ENCODE results near the gene ZNF48.

- TF ChIP-seq EZH2 (IDR thresholded peaks at IDR 0.05; ENCODE audit: borderline replicate concordance, insufficient read depth, low read depth, low read length, poor library complexity, severe bottlenecking) (no peak), CTCF (IDR thresholded peaks at IDR 0.05) (no peak)
Observed at GRCh38 chr16:30352488-30353401, 42.5 kb upstream of the ZNF48 start.
